Stimulated activated CD8-positive, alpha-beta memory T cell treated with anti-CD3 and anti-CD28 coated beads, Interleukin-12 subunit alpha, Interleukin-12 subunit beta, amount 100 ng/mL, for 1 hour (primary cell): Measurements from ENCODE around the gene RASGRP4.
A peak's percentile ranks its signal among the peaks of the same experiment; 100 is the strongest.
"Not testable (repeated sequence)": the region's sequence is repeated elsewhere in the genome, so short reads cannot be mapped to it uniquely, and the experiment has no call there.

Experiments
- DNase-seq: peaks from one replicate; pipeline ENCODE4 v3.0.0-alpha.2; 2020; ENCODE audit warnings: low read depth

Gene RASGRP4

GRCh38 chr19:38370299-38370698 is 55.7 kb downstream of the RASGRP4 start:
- no peak for DNase-seq

GRCh38 chr19:38369584-38369983 is 56.4 kb downstream of the RASGRP4 start:
- DNase-seq: no peak

GRCh38 chr19:38367041-38367440 is 59.0 kb downstream of the RASGRP4 start:
- no peak for DNase-seq

- DNase-seq: not testable (repeated sequence)
Measured at GRCh38 chr19:38362946-38363688, 62.9 kb downstream of the RASGRP4 start.

- DNase-seq: peak; percentile 36
Measured at GRCh38 chr19:38362076-38362945, 63.7 kb downstream of the RASGRP4 start.

- peak; percentile 30 for DNase-seq
Measured at GRCh38 chr19:38361633-38362075, 64.4 kb downstream of the RASGRP4 start.

GRCh38 chr19:38360839-38361631 is 65.0 kb downstream of the RASGRP4 start:
- DNase-seq: no peak

- no peak for DNase-seq
Measured at GRCh38 chr19:38360351-38360750, 65.7 kb downstream of the RASGRP4 start.

- DNase-seq: no peak
Measured at GRCh38 chr19:38359242-38360021, 66.6 kb downstream of the RASGRP4 start.
